Stimulated activated CD8-positive, alpha-beta memory T cell treated with anti-CD3 and anti-CD28 coated beads, Interleukin-4, amount 100 ng/mL, for 24 hours (primary cell): ENCODE measurements around the gene EBF4.

Source experiments
- DNase-seq: peaks from one replicate; pipeline ENCODE4 v3.0.0-alpha.2; 2020; ENCODE audit warnings: low read depth

EBF4 gene

GRCh38 chr20:2692036-2692885 lies at the start of gene EBF4:
Gene EBF4, plus strand, starts transcription at chr20:2692780. Its CDS starts 866 bp downstream, at chr20:2693646.
- no peak for DNase-seq

GRCh38 chr20:2643708-2644107 lies 48.9 kb upstream of the EBF4 start:
- DNase-seq: no peak

- peak; percentile 89 for DNase-seq
Measured at GRCh38 chr20:2651772-2652723, 40.5 kb upstream of the EBF4 start, which contains the start of gene NOP56. Gene NOP56, plus strand, starts transcription at chr20:2652632. Its CDS starts 29 bp downstream, at chr20:2652661.

- DNase-seq: peak; percentile 36
Measured at GRCh38 chr20:2652724-2653555, 39.6 kb upstream of the EBF4 start.

GRCh38 chr20:2653556-2654383 lies 38.8 kb upstream of the EBF4 start:
- DNase-seq: no peak

GRCh38 chr20:2654384-2654822 lies 38.2 kb upstream of the EBF4 start:
- no peak for DNase-seq

- no peak for DNase-seq
Measured at GRCh38 chr20:2654831-2655230, 37.7 kb upstream of the EBF4 start.

- DNase-seq: no peak
Measured at GRCh38 chr20:2655331-2656116, 37.1 kb upstream of the EBF4 start.

- DNase-seq: no peak
Measured at GRCh38 chr20:2656471-2657117, 36.0 kb upstream of the EBF4 start.

- DNase-seq: no peak
Measured at GRCh38 chr20:2657241-2657640, 35.3 kb upstream of the EBF4 start.

- no peak for DNase-seq
Measured at GRCh38 chr20:2657674-2658073, 34.9 kb upstream of the EBF4 start.

- no peak for DNase-seq
Measured at GRCh38 chr20:2658414-2659354, 33.9 kb upstream of the EBF4 start.

- DNase-seq: no peak
Measured at GRCh38 chr20:2659547-2659946, 33.0 kb upstream of the EBF4 start.

- DNase-seq: no peak
Measured at GRCh38 chr20:2663364-2663886, 29.2 kb upstream of the EBF4 start.

- DNase-seq: peak; percentile 88
Measured at GRCh38 chr20:2663887-2664719, 28.5 kb upstream of the EBF4 start, which contains the start of gene IDH3B. Gene IDH3B, minus strand, starts transcription at chr20:2664216. Its CDS starts 28 bp downstream, at chr20:2664188.

GRCh38 chr20:2671977-2672376 lies 20.6 kb upstream of the EBF4 start:
- no peak for DNase-seq

- DNase-seq: no peak
Measured at GRCh38 chr20:2672446-2672845, 20.1 kb upstream of the EBF4 start.
